Stimulated activated naive CD8-positive, alpha-beta T cell treated with anti-CD3 and anti-CD28 coated beads, Interleukin-15, Interleukin-2, amounts not matched to agents 100 U/mL and 50 U/mL, for 24 hours (primary cell): ENCODE measurements around the gene MAPK13.
A peak's percentile ranks its signal among the peaks of the same experiment; 100 is the strongest.
"Not testable (repeated sequence)": the region's sequence is repeated elsewhere in the genome, so short reads cannot be mapped to it uniquely, and the experiment has no call there.

Experiments used
- ATAC-seq: fragments of 150-1000 bp; cut with Tn5 transposase; one replicate; pipeline ENCODE4 v1.10.0; 2021
- DNase-seq: peaks from one replicate; pipeline ENCODE4 v3.0.0; 2021

MAPK13 gene

DNA sequence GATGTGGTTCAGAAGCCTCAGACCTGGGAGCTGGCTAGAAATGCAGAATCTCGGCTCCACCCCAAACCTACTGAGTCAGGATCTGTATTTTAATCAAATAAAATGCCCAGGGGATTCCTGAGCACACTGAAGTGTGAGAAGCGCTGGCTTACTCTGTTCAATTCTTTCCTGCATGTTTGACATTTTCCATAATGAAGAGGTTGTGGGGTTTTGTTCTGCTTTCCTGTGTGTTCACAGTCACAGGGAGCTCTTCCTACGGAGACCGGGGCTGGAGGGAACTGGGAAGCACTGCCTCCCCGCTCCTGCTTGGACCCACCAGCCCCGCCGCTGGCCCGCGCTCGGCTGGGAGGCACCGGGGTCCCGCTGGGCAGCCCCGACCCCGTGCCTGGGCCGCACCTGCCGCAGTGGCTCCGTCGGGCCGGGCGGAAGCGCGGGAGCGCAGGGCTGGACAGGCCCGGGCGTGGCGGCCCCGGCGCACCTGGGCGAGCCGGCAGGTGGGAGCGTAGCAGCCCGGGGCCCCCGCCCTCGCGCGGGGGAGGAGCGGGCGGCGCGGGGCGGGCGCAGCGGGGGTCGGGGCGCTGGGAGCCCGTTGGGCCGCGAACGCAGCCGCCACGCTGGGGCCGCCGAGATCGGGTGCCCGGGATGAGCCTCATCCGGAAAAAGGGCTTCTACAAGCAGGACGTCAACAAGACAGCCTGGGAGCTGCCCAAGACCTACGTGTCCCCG, at the start of gene MAPK13:
TSS of gene MAPK13 (plus strand) at position 573 of the 726 bp plus-strand sequence. CDS start at position 643, 70 bp downstream.
- DNase-seq (peak; percentile 51), ATAC-seq (peak; percentile 53)

DNA sequence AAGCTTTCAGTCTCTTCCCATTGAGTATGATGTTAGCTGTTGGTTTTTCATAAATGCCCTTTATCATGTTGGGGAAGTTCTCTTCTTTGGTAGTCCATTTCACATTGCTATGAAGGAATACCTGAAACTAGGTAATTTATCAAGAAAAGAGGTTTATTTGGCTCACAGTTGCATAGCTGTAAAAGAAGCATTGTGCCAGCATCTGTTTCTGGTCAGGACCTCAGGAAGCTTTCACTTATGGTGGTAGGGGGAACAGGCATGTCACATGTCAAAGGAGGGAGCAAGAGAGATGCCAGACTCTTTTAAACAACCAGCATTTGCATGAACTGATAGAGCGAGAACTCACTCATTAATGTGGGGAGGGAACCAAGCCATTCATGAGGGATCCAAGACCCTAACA, 48.0 kb upstream of the MAPK13 start:
- DNase-seq, result no peak
- no peak for ATAC-seq

- ATAC-seq, result no peak
Observed at GRCh38 chr6:36083446-36083845, 46.9 kb upstream of the MAPK13 start.

DNA sequence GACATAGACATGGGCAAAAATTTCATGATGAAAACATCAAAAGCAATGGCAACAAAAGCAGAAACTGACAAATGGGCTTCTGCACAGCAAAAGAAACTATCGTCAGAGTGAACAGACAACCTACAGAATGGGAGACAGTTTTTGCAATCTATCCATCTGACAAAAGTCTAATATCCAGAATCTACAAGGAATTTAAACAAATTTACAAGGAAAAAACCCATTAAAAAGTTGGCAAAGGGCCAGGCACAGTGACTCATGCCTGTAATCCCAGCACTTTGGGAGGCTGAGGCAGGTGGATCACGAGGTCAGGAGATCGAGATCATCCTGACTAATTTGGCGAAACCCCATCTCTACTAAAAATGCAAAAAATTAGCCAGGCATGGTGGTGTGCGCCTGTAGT, 42.1 kb upstream of the MAPK13 start:
- DNase-seq, ATAC-seq: not testable (repeated sequence)

More at GRCh38 chr6:36083446-36083845, 46.9 kb upstream of the MAPK13 start:
- DNase-seq, result no peak

DNA sequence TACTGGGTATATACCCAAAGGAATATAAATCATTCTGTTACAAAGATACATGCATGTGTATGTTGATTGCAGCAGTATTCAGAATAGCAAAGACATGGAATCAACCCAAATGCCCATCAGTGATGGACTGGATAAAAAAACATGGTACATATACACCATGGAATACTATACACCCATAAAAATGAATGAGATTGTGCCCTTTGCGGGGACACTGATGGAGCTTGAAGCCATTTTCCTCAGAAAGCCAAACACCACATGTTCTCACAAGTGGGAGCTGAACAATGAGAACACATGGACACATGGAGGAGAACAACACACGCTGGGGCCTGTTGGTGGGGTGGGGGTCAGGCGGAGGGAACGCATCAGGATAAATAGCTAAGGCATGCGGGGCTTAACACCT, 41.3 kb upstream of the MAPK13 start:
- DNase-seq (no peak), ATAC-seq (no peak)

DNA sequence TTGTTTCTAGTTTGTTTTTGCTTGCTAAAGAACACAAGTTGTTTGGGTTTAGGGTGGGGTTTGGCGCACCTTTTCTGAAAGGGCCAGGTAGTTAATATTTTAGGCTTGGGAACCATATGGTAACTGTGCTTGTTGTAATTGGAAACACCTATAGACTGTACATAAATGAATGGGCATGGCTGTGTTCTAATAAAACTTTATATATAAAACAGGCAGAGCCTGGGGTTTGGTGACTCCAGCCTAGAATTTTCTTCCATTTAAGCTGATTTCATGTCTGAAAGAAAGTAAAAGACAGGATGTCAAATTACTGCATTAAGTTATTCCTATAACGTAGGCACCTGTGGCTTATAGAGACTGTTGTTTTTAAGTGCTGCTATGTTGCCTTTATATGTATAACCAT, 36.1 kb upstream of the MAPK13 start:
- ATAC-seq (no peak), DNase-seq (no peak)

GRCh38 chr6:36094753-36095496, 35.4 kb upstream of the MAPK13 start:
- peak; percentile 93 for ATAC-seq
- peak; percentile 86 for DNase-seq

GRCh38 chr6:36095497-36096391, 34.6 kb upstream of the MAPK13 start:
- ATAC-seq (no peak), DNase-seq (no peak)

GRCh38 chr6:36098253-36098919, 31.9 kb upstream of the MAPK13 start:
- DNase-seq, result no peak
- no peak for ATAC-seq

DNA sequence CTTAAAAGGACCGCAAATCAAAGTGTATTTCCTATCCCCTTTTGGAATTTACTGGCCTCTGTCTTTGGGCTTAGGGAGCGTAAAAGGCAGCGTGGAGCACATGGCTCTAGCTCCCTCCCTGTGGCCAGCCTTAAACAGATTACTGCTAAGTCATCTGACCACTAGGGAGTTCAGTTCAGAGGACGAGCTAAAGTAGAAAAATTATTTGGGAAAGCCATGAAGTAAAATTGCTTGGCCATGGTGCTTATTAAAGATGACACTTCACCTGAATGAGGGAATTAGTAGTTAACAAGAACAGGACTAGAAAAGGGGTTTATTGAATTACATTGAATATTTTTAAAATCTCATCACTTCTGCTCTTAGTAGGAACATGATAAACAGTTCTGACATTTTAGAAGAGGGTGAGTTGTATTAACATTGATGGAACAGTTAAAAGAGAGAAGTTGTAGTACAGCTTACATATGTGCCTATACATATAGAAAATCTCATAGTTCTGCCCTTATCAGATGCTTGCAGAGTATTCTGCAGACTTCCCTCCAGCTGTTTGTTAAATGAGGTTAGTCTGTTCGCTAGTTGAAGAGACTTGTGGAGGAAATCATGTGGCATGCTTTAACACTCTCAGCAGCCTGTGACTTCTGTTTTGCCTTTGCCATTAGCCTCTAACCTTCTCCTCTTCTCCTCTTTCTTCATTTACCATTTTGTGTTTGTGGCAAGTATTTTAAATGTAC, 31.2 kb upstream of the MAPK13 start:
- DNase-seq (no peak), ATAC-seq (no peak)

GRCh38 chr6:36099869-36100483, 30.3 kb upstream of the MAPK13 start:
- ATAC-seq (peak; percentile 42), DNase-seq (no peak)

DNA sequence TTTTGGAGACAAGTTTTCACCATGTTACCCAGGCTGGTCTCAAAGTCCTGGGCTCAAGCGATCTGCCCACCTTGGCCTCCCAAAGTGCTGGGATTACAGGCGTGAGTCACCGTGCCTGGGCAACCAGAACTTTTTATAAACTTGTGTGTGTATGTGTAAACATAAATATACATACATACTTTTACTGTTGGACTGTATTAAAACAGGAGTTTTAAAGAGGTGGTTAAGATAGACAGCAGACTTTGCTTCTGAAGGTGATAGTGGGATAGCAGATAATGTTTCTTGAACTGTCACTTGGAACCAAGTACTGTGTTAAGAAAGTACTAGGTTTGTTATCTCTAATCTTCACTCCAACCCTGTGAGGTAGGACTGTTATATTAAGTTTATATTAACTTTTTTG, 28.6 kb upstream of the MAPK13 start:
- DNase-seq (no peak), ATAC-seq (no peak)

DNA sequence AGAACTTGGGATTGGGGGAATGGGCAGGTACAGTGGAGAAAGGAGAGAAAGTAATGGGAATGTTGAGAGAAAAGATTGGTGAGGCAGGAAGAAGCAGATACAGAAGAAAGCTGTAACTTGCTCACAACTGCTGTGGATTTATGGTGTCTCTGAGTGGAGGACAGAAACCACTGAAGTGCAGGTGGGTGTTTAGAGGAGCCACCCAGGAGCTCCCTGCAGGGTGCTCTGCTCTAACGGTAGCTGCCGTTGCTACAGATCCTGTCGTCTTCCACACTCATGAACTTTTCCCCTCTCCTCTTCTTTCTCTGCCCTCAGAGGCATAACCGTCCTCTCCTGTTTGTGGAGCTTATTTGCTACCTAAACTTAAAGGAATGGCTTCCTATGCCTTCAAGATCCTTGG, 27.5 kb upstream of the MAPK13 start:
- DNase-seq (no peak), ATAC-seq (no peak)

GRCh38 chr6:36104836-36105235, 25.5 kb upstream of the MAPK13 start:
- DNase-seq, result no peak
- ATAC-seq, result no peak

DNA sequence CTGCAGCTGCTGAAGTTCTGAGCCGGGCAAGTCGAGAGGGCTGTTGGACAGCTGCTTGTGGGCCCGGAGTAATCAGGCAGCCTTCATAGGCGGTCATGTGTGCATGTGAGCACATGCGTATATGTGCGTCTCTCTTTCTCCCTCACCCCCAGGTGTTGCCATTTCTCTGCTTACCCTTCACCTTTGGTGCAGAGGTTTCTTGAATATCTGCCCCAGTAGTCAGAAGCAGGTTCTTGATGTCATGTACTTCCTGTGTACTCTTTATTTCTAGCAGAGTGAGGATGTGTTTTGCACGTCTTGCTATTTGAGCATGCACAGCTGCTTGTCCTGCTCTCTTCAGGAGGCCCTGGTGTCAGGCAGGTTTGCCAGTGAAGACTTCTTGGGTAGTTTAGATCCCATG, 21.2 kb upstream of the MAPK13 start:
- no peak for DNase-seq

DNA sequence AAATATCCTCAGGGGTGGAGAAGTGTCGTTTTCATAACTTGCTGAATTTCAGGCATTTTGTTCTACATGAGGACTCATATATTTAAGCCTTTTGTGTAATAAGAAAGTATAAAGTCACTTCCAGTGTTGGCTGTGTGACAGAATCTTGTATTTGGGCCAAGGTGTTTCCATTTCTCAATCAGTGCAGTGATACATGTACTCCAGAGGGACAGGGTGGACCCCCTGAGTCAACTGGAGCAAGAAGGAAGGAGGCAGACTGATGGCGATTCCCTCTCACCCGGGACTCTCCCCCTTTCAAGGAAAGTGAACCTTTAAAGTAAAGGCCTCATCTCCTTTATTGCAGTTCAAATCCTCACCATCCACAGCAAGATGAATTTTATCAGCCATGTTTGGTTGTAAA, 20.3 kb upstream of the MAPK13 start:
- ATAC-seq, result no peak
- DNase-seq, result no peak

More for the DNA sequence above, 21.2 kb upstream of the MAPK13 start:
- ATAC-seq, result peak; percentile 47

DNA sequence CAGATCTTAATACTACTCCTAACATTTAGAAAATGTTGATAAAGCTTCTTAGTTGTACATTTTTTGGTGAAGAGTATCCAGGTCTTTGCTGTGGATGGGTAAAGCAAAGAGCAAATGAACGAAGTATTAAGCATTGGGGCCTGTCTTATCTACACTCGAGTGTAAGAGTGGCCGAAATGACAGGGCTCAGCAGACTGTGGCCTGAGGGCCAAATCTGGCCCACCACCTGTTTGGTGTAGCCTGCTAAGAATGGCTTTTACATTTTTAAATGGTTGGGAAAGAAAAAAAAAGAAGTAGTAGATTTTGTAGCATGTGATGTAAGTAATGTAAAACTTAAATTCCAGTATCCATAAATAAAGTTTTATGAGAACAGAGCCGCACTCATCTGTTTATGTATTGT, 19.4 kb upstream of the MAPK13 start:
- DNase-seq (no peak), ATAC-seq (no peak)

DNA sequence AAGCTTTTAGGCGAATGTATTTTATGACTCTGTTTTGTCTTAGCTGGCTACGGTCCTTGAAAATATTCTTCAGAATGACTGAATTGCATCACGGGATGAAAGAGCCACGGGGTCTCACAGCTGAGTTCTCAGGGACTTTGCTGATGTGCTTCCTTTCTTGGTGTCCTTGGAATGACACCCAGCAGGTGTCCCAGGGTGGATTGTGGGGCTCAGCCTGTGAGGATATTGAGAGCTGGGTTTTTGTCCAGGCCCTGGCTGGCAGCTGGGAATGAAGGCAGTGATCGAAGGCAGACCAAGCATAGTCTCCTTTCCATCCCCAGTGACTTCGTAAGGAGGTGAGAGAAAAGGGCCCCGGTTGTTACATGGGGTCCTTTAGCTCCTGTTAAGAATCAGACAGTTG, 18.8 kb upstream of the MAPK13 start:
- DNase-seq, result no peak
- no peak for ATAC-seq

DNA sequence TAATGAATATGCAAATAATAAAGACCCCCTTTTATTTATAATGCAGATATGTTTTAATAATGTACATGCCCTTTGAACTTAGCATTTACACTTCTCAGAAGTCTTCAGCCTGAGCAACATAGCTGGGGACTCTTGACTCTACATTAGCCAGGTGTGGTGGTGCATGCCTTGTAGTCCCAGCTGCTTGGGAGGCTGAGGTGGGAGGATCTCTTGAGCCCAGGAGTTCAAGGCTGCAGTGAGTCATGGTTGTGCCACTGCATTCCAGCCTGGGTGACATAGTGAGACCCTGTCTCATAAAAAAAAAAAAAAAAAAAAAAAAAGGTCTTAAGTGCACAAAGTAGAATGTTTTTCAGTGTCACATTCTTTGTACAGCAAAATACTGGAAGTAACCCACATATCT, 17.3 kb upstream of the MAPK13 start:
- DNase-seq (no peak), ATAC-seq (no peak)

DNA sequence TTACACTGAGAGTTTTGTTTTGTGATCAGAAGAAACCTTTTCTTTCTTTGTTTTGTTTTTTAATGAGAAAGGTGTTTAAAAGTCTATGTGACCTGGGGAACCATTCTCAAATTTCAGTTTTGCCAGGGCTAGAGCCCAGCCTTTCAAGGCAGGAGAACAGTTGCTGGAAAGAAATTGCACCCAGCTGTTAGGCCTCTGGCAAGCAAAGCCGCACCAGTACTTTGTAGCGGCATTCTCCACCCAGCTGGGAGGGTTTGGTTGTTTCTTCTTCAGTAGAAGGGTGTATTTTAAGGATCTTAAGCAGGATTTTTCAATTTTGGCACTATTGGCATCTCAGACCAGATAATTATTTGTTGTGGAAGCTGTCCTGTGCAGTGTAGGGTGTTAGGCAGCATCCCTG, 16.6 kb upstream of the MAPK13 start:
- DNase-seq, result no peak
- no peak for ATAC-seq
